Activated naive CD4-positive, alpha-beta T cell treated with anti-CD3 and anti-CD28 coated beads for 36 hours (primary cell): ENCODE measurements around the gene HTRA1. TPM values are rescaled to one million over a fixed set of nuclear protein-coding genes. Genes with fewer than 3 reads are reported as not detected.

ENCODE experiments used
- CTCF ChIA-PET: fragments of 350-600 bp; sonication (Branson Sonifier 250); formaldehyde crosslinking; loops from one replicate; lab custom pipeline; 2021; ENCODE audit warnings: antibody characterized with exemption; lab: Charles Lee
- DNase-seq: peaks from one replicate; pipeline ENCODE4 v3.0.0-alpha.2; 2020
- H3K27ac Mint-ChIP-seq: one replicate; pipeline ENCODE4 v1.8.0; 2021; ENCODE audit warnings: mild to moderate bottlenecking, mixed read lengths
- H3K27me3 Mint-ChIP-seq: one replicate; pipeline ENCODE4 v1.8.0; 2021; ENCODE audit warnings: low read depth, mixed read lengths
- H3K36me3 Mint-ChIP-seq: one replicate; pipeline ENCODE4 v1.8.0; 2021; ENCODE audit warnings: low read depth, mixed read lengths
- H3K4me1 Mint-ChIP-seq: one replicate; pipeline ENCODE4 v1.8.0; 2021; ENCODE audit warnings: low read depth, mixed read lengths
- H3K4me3 Mint-ChIP-seq: one replicate; pipeline ENCODE4 v1.8.0; 2021; ENCODE audit warnings: mild to moderate bottlenecking, moderate library complexity, mixed read lengths
- H3K9me3 Mint-ChIP-seq: one replicate; pipeline ENCODE4 v1.8.0; 2021; ENCODE audit warnings: mixed read lengths
- intact Hi-C: fragments of 100-400 bp; cut with micrococcal nuclease; formaldehyde crosslinking; loops from one replicate; pipeline ENCODE4 v1.15.1; 2023
- total RNA-seq, 2 experiments: library from RNA; stranded (reverse); gene quantifications; one replicate each; pipeline ENCODE4 v1.2.3, GENCODE V29; 2021

The HTRA1 gene
- total RNA-seq = not detected

DNA sequence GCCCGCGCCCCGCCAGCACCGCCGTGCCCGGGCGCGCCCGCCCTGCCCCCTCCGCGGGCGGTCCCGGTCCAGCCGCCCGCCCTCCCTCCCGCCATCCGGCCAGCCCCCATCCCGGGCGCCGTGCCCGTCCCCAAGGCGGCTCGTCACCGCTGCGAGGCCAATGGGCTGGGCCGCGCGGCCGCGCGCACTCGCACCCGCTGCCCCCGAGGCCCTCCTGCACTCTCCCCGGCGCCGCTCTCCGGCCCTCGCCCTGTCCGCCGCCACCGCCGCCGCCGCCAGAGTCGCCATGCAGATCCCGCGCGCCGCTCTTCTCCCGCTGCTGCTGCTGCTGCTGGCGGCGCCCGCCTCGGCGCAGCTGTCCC lies at the start of gene HTRA1:
Gene HTRA1, plus strand, starts transcription at position 187 of the 362 bp plus-strand sequence. Its CDS starts 100 bp downstream, at position 287.
- Mint-ChIP-seq H3K27me3 (peaks cover 65% of the 10 kb centered on the region), H3K4me3 (peak within 1 kb of the TSS; percentile 67), H3K27ac (no peak within 1 kb of the TSS), H3K9me3 (no peaks in the 10 kb centered on the region), H3K4me1 (peaks cover 4% of the 10 kb centered on the region), H3K36me3 (no peaks in the 10 kb centered on the region)
- intact Hi-C loops = no loop called here
- no peak for DNase-seq
- CTCF ChIA-PET = no interaction called here

DNA sequence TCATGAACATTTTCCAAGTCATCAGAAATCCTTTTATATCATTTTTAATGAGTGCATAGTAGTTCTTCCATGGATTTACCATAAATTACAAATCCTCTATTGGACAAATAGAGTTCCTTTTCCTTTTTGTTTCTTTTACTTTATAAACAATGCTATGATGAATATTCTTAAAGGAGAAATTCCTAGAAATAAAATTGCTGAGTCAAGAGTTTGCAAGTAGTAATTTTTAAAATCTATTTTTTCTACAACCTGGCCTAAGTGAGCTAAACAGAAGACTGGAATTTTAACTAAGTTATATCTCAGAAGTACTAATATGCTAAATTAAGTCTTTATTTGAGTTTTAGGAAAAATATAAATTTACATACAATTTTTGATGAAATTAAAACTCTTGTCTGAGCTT lies 48.0 kb upstream of the HTRA1 start:
- Mint-ChIP-seq H3K27ac (no peak overlapping the region), H3K36me3 (peaks cover 33% of the 10 kb centered on the region), H3K27me3 (no peaks in the 10 kb centered on the region), H3K4me3 (no peak overlapping the region), H3K9me3 (peaks cover 1% of the 10 kb centered on the region), H3K4me1 (peaks cover 53% of the 10 kb centered on the region)
- intact Hi-C loops = loop anchor here (10.0 kb wide), 1 partner anchor 1811 kb away; no protein-coding TSS in a partner anchor
- CTCF ChIA-PET = no interaction called here
- DNase-seq = no peak

DNA sequence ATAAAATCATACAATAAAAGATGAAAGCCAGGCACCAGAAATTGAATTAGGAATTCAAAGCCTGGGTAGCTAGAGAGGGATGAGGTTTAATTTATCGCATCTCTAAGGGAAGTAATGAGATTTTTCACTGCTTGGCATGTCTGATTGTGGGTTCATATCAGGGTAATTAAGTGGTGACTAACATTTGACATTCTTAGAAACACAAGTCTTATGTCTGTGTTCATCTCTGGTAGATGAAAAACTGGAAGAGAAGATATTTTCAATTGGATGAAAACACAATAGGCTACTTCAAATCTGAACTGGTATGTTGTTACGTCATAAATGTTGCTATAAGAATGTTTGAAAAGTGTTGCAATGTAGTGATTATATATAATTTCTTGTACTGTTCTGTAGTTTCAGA lies 43.7 kb upstream of the HTRA1 start:
- intact Hi-C loops = loop anchor here (1.0 to 10.0 kb wide), 2 partner anchors 10 to 1807 kb away; no protein-coding TSS in a partner anchor
- H3K27me3 Mint-ChIP-seq = no peaks in the 10 kb centered on the region
- H3K36me3 Mint-ChIP-seq = peaks cover 43% of the 10 kb centered on the region
- no peak overlapping the region for H3K4me3 Mint-ChIP-seq
- CTCF ChIA-PET = no interaction called here
- peaks cover 74% of the 10 kb centered on the region for H3K4me1 Mint-ChIP-seq
- H3K9me3 Mint-ChIP-seq = peaks cover 1% of the 10 kb centered on the region
- no peak for DNase-seq
- H3K27ac Mint-ChIP-seq = no peak overlapping the region

DNA sequence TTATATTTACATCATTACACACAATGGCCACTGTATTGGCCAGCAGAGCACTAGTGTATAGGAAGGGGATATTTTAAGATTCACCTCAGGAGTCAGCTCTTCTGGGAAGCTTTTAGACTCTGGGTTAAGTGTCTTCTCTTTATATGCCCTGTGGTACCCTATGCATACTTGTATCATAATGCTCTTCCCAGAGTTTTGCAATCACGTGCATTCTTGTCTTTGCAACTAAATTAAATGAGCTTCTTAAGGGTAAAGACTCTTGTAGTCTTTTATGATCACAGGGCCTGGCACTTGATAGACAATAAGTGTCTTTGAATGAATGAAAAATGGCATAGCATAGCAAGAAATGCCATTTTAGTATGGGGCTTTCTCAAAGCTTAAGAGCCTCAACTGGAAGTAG lies 42.3 kb upstream of the HTRA1 start:
- intact Hi-C loops = loop anchor here (10.0 kb wide), 1 partner anchor 1806 kb away; no protein-coding TSS in a partner anchor
- no peak for DNase-seq
- Mint-ChIP-seq H3K36me3 (peaks cover 42% of the 10 kb centered on the region), H3K9me3 (peaks cover 1% of the 10 kb centered on the region), H3K4me1 (peaks cover 79% of the 10 kb centered on the region), H3K4me3 (no peak overlapping the region), H3K27ac (no peak overlapping the region), H3K27me3 (no peaks in the 10 kb centered on the region)
- CTCF ChIA-PET = interaction anchor here (1.5 to 2.5 kb wide), 4 partner anchors 11 to 17 kb away, joined by 5 to 9 read pairs (median 6); no protein-coding TSS in a partner anchor

DNA sequence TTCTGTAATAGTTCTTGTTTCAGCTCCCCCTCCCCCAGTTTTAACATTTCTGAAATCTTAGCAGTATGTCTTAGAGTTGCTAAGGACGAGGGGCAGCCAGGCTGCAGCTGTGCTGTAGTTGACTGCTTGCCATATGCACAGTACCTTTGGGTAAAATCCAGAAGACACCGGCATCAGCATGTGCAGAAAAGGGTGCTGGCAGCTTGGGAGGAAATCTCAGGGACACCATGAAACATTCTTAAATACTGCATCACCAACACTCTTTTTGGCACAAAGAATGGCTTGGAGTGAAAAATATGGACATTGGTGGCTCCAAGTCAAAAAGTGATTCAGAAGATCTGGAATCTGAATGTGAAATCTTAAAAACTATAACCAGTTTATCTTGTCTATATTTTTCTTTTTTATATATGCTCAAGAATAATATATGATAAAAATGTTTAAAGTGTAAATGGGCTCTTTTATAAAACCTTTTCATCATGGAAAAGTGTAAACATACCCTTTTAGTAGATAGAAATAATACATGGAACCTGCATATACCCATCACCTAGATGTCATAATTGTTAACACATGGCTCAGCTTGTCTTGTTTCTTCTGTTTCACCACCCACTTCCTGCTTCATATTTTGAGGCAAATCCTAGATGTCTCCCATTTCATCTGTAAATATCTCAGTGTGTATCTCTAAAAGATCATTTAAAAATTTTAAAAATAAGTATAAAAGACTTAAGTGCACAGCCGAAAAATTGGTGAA lies 41.3 kb upstream of the HTRA1 start:
- no peaks in the 10 kb centered on the region for H3K27me3 Mint-ChIP-seq
- H3K4me3 Mint-ChIP-seq = no peak overlapping the region
- intact Hi-C loops = loop anchor here (10.0 kb wide), 1 partner anchor 1805 kb away; no protein-coding TSS in a partner anchor
- CTCF ChIA-PET = interaction anchor here (1.5 to 2.5 kb wide), 4 partner anchors 12 to 16 kb away, joined by 5 to 9 read pairs (median 6); no protein-coding TSS in a partner anchor
- H3K9me3 Mint-ChIP-seq = peaks cover 1% of the 10 kb centered on the region
- DNase-seq = no peak
- H3K36me3 Mint-ChIP-seq = peaks cover 38% of the 10 kb centered on the region
- peaks cover 74% of the 10 kb centered on the region for H3K4me1 Mint-ChIP-seq
- no peak overlapping the region for H3K27ac Mint-ChIP-seq

DNA sequence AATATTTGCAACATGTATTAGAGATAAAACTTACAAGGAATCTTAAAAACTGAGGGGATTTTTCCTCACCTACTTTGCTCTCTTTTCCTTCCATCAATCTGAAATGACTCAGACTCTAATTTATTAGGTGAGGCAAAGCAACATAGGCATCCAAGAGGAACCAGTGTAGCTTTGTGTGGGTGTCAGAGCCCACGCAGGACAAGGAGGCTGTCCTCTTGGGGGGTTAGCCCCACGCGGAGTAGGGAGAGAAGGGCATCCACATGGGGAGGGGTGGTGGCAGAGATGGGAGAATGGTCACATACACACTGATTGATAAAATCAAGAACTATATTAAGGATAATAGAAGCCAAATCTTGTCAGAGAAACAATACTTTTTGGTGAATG lies 40.7 kb upstream of the HTRA1 start:
- Mint-ChIP-seq H3K4me3 (no peak overlapping the region), H3K9me3 (peaks cover 1% of the 10 kb centered on the region), H3K36me3 (peaks cover 37% of the 10 kb centered on the region), H3K27me3 (no peaks in the 10 kb centered on the region), H3K27ac (peak overlapping the region; percentile 72), H3K4me1 (peaks cover 69% of the 10 kb centered on the region)
- DNase-seq = no peak
- intact Hi-C loops = no loop called here
- CTCF ChIA-PET = interaction anchor here (2.5 kb wide), 1 partner anchor 14 kb away, joined by 6 read pairs; no protein-coding TSS in a partner anchor

DNA sequence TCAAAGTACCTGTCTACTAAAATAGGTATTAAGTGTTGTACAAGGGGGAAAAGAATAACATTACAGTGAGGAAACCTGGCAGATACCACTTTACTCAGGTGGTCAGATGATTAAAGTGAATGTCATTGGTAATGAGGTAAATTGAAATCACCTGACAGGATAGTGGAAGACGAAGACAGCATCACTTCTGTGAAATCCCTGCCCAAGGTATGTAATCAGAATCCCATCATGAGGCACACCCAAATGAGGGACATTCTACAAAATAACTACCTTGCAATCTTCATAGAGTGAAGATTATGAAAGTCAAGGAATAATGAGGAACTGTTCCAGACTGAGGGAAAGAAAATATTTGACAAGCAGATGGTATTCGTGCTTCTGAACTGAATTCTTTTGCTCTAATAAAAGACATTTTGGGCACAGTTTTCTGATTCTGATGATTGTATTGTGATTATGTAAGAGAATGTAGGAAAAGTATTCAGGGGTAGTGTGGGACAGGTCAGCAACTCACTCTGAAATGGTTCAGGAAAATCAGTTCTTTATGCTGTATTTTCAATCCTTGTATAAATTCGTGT lies 40.2 kb upstream of the HTRA1 start:
- intact Hi-C loops = no loop called here
- H3K4me3 Mint-ChIP-seq = no peak overlapping the region
- H3K4me1 Mint-ChIP-seq = peaks cover 66% of the 10 kb centered on the region
- peaks cover 34% of the 10 kb centered on the region for H3K36me3 Mint-ChIP-seq
- peaks cover 1% of the 10 kb centered on the region for H3K9me3 Mint-ChIP-seq
- H3K27ac Mint-ChIP-seq = peak overlapping the region; percentile 72
- H3K27me3 Mint-ChIP-seq = no peaks in the 10 kb centered on the region
- peak; percentile 21 for DNase-seq
- CTCF ChIA-PET = interaction anchor here (0.9 kb wide), 1 partner anchor 31 kb away, joined by 3 read pairs; no protein-coding TSS in a partner anchor

DNA sequence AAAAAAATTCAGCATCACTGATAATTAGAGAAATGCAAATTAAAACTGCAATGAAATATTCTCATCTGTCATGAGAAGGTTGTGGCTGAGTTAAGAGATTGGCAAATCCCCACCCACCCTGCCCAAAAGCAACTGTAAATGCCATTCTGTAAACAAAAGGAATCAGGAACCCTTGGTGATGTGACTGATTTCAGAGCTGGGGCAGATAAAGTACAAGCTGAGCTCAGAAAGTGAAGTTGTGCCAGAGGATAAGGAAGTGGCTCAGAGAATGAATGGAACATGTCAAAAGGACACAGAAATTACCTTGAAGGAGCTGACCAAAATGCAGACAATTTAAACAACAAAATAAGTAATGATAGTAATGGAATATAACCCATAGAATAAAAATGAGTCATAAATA lies 39.6 kb upstream of the HTRA1 start:
- H3K4me3 Mint-ChIP-seq = no peak overlapping the region
- DNase-seq = no peak
- intact Hi-C loops = loop anchor here (1.0 kb wide), 2 partner anchors 33 to 47 kb away; partner anchors contain the start of gene PLEKHA1
- peak overlapping the region; percentile 6 for H3K27ac Mint-ChIP-seq
- CTCF ChIA-PET = interaction anchor here (0.9 to 1.5 kb wide), 2 partner anchors 13 to 32 kb away, joined by 3 to 4 read pairs; no protein-coding TSS in a partner anchor
- no peaks in the 10 kb centered on the region for H3K27me3 Mint-ChIP-seq
- peaks cover 63% of the 10 kb centered on the region for H3K4me1 Mint-ChIP-seq
- H3K36me3 Mint-ChIP-seq = peaks cover 31% of the 10 kb centered on the region
- peaks cover 1% of the 10 kb centered on the region for H3K9me3 Mint-ChIP-seq

DNA sequence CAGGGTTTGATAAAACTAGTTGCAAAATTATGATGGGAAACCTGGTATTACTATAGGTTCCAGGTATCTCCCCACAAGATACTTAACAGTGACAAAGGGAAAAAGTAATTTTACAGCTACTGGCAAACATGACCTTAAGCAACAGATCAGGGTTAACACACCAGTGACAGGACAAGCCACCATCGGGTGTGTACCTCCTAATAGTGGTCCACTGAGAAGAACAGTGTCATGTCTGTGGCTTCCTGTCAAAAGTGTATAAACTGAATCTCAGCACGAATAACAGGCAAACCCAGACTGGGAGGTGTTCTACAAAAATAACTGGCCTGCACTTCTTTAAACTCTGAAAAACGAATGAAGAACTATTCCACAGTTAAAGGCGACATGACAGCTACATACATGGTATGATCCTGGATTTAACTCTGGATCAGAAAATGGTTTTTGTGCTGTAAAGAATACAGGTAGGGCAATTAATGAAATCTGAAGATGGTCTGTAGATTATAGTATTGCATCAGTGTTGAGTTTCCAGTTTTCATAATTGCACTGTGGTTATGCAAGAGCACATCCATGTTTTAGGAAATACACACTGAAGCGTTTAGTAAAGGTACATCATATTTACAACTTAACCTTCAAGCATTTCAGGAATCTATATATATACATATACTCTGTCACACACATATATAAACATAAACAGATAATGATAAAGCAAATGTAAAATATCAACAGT lies 38.9 kb upstream of the HTRA1 start:
- Mint-ChIP-seq H3K4me3 (no peak overlapping the region), H3K27me3 (no peaks in the 10 kb centered on the region), H3K4me1 (peaks cover 63% of the 10 kb centered on the region), H3K9me3 (no peaks in the 10 kb centered on the region), H3K36me3 (peaks cover 25% of the 10 kb centered on the region), H3K27ac (peak overlapping the region; percentile 14)
- intact Hi-C loops = loop anchor here (1.0 kb wide), 2 partner anchors 34 to 48 kb away; partner anchors contain the start of gene PLEKHA1
- DNase-seq = peak; percentile 42
- CTCF ChIA-PET = interaction anchor here (0.9 to 1.5 kb wide), 2 partner anchors 13 to 33 kb away, joined by 3 to 4 read pairs; no protein-coding TSS in a partner anchor

DNA sequence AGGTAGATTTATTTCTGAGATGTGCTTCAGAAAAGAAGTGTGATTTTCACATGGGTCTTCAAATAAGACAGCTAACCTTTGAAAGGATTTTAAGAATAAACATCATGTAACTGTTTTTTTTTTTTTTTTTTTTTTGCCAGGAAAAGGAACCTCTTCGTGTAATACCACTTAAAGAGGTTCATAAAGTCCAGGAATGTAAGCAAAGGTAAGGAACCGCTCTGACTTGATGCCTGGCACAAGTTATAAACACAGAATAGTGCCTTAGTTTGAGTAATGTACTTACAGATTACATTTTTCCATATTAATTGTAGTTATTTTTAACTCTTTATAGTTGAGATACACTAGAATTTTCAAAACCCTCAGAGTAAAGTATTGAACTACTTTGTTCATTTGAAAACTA lies 37.3 kb upstream of the HTRA1 start:
- CTCF ChIA-PET = interaction anchor here (0.6 to 1.3 kb wide), 3 partner anchors 11 to 523 kb away, joined by 3 to 4 read pairs (median 4); no protein-coding TSS in a partner anchor
- H3K9me3 Mint-ChIP-seq = no peaks in the 10 kb centered on the region
- H3K36me3 Mint-ChIP-seq = peaks cover 19% of the 10 kb centered on the region
- no peak overlapping the region for H3K27ac Mint-ChIP-seq
- no peak overlapping the region for H3K4me3 Mint-ChIP-seq
- H3K27me3 Mint-ChIP-seq = no peaks in the 10 kb centered on the region
- intact Hi-C loops = no loop called here
- no peak for DNase-seq
- peaks cover 51% of the 10 kb centered on the region for H3K4me1 Mint-ChIP-seq

DNA sequence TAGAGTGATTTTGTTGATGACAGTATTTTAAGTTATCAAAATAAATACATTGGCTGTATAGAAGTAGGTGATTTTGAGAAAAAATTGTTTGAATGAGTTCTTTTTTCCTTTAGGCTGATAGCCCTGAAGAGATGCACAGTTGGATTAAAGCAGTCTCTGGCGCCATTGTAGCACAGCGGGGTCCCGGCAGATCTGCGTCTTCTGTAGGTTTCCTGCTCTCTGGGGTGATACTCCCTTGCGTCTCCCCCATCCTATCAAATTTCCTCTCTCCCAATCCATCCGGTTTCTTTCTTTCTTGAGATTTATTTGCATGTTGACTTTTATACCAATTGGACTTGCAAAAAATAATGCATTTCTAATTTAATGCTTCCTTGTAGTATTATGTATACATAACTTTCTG lies 34.5 kb upstream of the HTRA1 start:
- Mint-ChIP-seq H3K27me3 (no peaks in the 10 kb centered on the region), H3K4me3 (no peak overlapping the region), H3K27ac (no peak overlapping the region), H3K36me3 (peaks cover 14% of the 10 kb centered on the region), H3K4me1 (peaks cover 27% of the 10 kb centered on the region), H3K9me3 (no peaks in the 10 kb centered on the region)
- intact Hi-C loops = no loop called here
- DNase-seq = no peak
- CTCF ChIA-PET = interaction anchor here (0.7 kb wide), 1 partner anchor 128 kb away, joined by 4 read pairs; no protein-coding TSS in a partner anchor

DNA sequence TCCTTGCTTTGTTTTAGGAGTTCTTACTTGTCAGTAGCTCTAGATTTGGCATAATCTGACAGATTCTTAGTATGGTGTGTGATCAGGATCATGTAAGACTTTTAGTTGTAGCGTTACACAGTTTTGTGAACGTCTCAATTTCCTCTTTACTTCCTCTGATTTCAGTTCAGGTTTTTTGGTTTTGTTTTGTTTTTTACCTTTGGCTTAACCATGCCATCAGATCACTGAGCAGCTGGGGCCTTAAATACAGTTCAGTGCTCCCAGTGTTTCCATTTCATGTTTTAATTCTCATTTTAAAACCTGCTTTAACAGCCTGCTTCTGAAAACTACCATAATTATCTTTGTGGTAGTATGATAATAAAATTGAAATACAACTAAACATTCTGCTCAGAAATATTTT lies 34.1 kb upstream of the HTRA1 start:
- H3K27me3 Mint-ChIP-seq = no peaks in the 10 kb centered on the region
- H3K4me3 Mint-ChIP-seq = no peak overlapping the region
- CTCF ChIA-PET = interaction anchor here (0.6 to 0.7 kb wide), 2 partner anchors 61 to 128 kb away, joined by 4 to 5 read pairs; no protein-coding TSS in a partner anchor
- H3K27ac Mint-ChIP-seq = peak overlapping the region; percentile 19
- intact Hi-C loops = no loop called here
- H3K36me3 Mint-ChIP-seq = peaks cover 13% of the 10 kb centered on the region
- no peak for DNase-seq
- peaks cover 23% of the 10 kb centered on the region for H3K4me1 Mint-ChIP-seq
- H3K9me3 Mint-ChIP-seq = no peaks in the 10 kb centered on the region
